Hippocampal formation (tissue), 2 donors: ENCODE results near the gene ALX1.
"Not testable (repeated sequence)": the region's sequence is repeated elsewhere in the genome, so short reads cannot be mapped to it uniquely, and the experiment has no call there.

Experiments used
- DNase-seq, 2 donors: peaks; one replicate each; lab custom pipeline; 2025; lab: John Stamatoyannopoulos, UW

The ALX1 gene

DNA sequence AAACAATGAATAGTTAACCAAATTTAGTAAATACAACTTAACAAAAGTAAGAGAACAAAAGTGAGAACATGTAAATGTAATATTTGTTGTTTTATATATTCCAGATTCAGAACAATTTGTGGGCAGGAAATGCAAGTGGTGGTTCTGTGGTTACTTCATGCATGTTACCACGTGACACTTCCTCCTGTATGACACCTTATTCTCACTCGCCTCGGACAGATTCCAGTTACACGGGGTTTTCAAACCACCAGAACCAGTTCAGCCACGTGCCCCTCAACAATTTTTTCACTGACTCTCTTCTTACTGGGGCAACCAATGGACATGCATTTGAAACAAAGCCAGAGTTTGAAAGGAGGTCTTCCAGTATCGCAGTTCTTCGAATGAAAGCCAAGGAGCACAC, 21.0 kb downstream of the ALX1 start:
- no peak for DNase-seq

- DNase-seq = no peak
Observed at GRCh38 chr12:85308374-85308773, 28.4 kb downstream of the ALX1 start.

DNA sequence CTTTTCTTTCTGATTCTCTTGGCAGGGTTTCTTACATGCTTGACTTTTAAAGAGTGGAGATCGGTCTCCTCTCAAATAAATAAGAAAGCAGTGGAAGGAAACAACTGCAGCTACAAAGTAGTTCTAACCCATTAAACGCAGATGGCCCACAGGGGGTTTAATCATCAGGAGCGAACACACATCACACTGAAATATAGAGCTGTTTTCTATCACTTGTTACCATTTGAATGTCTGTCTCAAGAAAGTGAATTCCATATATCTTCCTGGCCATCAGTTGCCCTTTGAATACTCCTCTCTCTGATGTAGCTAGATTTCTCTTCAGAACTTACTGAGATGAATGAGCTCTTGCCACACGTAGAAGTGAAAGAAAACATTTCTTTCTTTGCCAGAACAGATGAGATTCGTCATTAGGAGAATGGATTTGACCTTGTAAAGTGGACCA, 29.1 kb downstream of the ALX1 start:
- DNase-seq = no peak

GRCh38 chr12:85310025-85310424, 30.0 kb downstream of the ALX1 start:
- DNase-seq = no peak

GRCh38 chr12:85310456-85311076, 30.5 kb downstream of the ALX1 start:
- DNase-seq = no peak

DNA sequence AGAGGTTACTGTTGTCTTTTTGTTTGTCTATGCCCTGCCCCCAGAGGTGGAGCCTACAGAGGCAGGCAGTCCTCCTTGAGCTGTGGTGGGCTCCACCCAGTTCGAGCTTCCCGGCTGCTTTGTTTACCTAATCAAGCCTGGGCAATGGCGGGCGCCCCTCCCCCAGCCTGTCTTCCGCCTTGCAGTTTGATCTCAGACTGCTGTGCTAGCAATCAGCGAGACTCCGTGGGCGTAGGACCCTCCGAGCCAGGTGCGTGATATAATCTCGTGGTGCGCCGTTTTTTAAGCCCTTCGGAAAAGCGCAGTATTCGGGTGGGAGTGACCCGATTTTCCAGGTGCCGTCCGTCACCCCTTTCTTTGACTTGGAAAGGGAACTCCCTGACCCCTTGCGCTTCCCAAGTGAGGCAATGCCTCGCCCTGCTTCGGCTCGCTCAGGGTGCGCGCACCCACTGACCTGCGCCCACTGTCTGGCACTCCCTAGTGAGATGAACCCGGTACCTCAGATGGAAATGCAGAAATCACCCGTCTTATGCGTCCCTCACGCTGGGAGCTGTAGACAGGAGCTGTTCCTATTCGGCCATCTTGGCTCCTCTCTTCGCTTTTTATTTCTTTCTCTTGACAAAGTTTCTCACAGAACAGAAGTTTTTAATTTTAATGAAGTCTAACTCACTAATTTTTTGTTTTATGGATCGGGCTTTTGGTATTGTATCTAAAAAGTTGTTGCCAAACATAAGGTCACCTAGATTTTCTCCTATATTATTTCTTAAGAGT, 38.0 kb downstream of the ALX1 start:
- DNase-seq = not testable (repeated sequence)

DNA sequence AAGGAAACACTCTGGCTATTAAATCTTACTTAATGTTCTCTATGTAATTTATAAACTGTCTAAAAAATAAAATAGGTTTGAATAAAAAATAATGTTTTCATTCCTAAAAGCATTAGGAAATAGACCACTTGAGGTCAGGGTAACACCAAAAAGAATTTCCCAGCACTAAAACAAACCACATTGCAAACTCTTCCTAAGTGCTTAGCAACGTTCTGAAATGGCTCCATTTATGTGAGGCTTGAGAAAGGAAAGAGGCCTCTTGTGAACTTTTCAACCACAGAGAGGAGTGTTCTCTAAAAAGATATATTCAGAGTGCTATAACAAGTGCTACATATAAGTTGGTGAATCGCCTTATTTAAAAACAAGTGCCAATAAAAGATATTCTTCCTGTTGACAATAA, 42.7 kb downstream of the ALX1 start:
- no peak for DNase-seq

DNA sequence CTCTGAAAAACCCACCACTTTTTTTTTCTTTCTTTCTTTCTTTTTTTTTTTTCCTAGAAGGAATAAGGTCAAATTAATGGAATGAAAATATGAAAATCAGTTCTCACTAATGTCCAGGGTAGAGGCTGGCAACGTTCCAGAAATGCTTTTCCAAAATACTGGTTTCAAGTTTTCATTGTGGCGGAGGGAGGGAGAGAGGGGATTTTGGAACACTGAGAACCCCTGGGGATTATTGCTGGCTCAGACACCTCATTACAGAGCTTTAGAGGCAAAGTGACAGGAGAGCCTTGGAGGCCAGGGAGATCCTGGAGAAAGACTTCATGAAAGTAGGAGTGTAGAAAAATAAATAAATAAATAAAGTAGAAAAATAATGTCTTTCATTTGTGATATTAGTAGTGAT, 45.4 kb downstream of the ALX1 start:
- no peak for DNase-seq

GRCh38 chr12:85329913-85330312, 49.9 kb downstream of the ALX1 start:
- no peak for DNase-seq

GRCh38 chr12:85348779-85349178, 68.8 kb downstream of the ALX1 start:
- DNase-seq = no peak

- no peak for DNase-seq
Observed at GRCh38 chr12:85350356-85350755, 70.3 kb downstream of the ALX1 start.
